ENCODE data around the gene SMIM1.
"Not testable (repeated sequence)": the region's sequence is repeated elsewhere in the genome, so short reads cannot be mapped to it uniquely, and the experiment has no call there.

SMIM1 gene

DNA sequence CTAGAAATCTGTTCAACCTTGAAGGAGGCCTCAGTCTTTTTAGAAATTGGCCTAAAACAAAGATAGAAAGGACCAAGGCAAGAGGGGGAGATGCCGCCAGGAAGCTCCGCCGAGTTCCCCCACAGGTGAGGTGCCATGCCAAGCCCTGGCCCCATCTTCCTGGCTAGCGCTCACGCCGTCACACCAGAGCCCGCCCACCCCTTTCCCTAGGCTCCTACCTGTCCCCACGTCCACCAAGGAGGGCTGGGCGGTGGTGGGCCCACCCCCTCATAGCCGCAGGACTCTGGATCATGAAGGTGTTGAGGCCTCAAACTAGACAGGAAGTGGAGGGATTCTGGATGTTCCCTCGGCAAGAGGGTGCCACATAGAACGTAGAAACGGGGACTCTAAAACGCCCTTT lies 35.8 kb upstream of the SMIM1 start:
- no peak for DNase-seq (ENCODE audit: low spot score)

DNA sequence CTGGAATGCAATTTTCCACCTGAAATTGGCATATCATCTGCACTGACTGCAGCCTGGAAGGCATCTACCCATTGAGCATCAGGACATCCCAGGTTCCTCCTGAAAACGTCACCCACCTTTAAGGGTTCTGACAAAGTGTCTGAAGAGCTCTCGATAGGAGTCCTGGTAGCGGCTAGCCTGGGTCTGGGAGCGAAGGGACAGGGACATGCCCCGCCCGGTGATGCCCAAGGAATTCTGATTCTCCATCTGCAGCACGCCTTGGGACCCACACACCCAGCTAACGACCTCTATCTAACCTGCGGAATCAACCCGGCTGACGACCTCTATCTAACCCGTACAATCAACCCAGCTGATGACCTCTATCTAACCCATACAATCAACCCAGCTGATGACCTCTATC lies 33.6 kb upstream of the SMIM1 start:
- no peak for DNase-seq (ENCODE audit: low spot score)

DNA sequence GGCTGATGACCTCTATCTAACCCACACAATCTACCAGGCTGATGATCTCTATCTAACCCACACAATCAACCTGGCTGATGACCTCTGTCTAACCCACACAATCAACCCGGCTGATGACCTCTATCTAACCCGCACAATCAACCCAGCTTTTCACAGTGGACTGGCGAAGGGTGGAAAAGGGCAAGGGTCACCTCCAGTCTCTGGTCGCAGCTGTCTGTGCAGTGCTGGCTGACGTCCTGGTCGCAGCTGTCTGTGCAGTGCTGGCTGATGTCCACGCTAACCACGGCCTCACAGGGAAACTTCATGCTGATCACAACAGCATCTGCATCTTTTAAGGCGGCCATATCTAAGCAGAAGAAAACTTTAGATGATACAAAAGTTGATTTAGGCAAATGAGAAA lies 32.5 kb upstream of the SMIM1 start:
- DNase-seq (ENCODE audit: low spot score): no peak

DNA sequence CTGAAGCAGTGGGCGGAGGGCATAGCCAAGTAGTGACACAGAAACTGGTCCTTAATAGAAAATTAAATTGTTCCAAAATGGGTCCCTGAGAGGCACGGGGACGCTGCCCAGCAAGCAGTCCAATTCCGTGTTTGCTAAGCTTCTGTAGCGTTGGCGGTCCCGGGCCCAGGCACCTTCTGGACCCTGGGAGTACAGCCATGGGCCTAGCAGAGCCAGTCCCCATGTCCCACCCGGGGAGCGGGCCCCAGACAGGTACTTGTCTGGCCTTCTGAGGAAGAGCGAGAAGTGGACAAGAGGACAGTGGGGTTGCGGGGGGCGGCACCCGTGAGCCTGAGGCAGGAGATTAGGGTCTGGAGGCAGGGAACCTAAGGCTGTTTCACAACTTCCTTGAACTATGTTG lies 31.8 kb upstream of the SMIM1 start:
- no peak for DNase-seq (ENCODE audit: low spot score)

DNA sequence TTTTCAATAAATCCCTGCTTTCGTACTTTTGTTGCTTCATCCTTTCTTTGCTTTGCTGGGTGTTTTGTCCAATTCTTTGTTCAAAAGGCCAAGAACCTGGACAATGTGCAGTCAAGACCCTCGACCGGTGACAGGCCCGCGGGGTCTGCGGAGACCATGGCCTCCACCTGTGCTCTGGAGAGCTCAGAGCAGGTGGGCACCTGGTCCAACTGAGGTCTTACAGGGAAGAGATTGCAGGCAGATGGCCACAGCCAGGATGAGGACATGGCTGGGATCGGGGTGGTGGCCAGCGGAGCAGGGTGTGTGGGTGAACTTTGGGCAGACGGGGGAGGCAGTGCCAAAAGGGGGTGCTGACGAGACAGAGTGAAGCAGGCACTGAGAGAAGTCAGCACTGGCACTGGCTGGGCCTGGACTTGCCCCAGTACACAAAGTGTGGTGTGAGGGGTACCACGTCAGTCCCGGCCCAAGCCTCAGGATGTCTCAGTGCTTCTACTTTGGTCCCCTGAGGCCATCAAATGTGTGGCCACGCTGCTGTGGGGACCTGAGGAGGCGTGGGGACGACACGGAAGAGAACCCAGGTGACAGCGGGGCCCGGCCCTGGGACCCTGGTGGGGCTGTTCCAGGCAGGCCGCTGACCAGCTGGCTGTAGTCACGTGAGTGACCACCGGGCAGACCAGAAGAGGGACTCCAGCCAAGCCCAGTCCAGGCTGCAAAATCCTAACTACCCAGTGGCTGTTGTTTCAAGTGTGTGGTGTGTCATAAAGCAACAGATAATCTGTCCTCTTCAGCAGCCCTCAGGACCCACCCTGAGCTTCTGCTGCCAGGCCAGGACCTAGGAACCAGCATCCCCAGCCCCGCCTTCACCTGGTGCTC lies 30.7 kb upstream of the SMIM1 start:
- DNase-seq (ENCODE audit: low spot score): no peak

DNA sequence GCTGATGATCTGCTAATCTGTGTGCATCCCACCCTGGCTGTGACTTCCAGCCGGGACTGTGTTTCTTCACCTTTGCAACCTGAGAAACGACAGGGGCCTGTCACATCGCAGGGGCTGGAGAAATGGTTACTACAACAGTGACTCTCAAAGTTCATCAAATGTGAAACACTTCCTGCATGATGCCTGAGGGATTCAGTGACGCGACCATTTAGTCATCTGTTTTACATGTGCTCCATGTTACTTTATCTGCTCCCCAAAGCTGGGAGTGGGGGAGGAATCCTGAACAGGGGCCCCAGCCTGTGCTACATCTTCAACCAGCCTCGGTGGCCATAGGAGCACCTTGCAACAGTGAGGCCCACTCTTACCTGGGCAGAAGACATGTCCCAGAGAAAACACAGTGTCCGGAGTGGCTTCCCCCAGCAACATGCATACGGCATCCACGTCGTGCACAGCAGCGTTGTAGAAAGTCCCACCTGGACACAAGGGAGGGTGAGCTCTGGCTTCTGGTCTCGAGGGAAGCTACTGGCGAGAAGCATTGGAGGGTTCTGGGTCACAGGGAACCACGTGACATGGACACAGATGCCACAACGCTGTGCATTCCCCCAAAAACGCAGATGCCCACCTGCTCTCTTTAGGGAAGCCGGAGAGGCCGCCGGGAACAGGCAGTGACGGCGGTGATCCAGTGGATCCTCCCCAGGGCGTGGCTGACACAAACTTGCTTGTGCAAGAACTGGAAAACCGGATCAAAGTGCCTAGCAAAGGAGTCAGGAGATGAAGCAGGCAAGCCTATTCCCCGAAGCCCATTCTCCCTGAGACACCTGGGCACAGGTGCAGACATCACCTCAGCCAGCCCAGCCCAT lies 29.9 kb upstream of the SMIM1 start:
- no peak for DNase-seq (ENCODE audit: low spot score)

DNA sequence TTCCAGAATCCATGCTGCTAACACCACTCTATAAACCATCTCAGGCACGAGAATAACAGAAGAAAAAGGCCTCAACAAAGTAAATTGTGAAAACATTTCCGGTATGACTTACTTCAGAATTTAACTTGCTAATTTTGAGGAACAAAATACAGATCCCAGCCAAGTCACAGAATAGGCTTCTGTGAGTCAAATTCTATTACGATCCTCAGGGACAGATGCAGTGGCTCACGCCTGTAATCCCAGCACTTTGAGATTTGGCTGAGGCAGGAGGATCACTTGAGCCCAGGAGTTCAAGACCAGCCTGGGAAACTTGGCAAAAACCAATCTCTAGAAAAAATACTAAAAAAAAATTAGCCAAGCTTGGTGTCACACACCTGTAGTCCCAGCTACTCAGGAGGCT lies 29.1 kb upstream of the SMIM1 start:
- DNase-seq (ENCODE audit: low spot score): no peak

DNA sequence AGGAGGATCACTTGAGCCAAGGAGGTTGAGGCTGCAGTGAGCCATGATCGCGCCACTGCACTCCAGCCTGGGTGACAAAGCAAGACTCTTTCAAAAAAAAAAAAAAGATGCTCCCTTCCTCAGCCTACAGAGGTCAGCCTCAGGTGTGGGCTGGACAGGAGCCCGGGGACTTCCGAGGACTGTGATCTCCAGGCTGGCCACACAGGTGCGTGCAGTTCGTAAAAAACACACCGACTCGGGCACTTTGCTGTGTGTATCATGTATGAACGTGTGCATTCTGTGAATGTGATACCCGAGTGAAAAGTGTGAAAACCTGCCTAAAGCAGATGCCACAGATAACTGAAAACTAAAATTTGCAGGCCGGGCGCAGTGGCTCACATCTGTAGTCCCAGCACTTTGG lies 28.7 kb upstream of the SMIM1 start:
- DNase-seq (ENCODE audit: low spot score): no peak

DNA sequence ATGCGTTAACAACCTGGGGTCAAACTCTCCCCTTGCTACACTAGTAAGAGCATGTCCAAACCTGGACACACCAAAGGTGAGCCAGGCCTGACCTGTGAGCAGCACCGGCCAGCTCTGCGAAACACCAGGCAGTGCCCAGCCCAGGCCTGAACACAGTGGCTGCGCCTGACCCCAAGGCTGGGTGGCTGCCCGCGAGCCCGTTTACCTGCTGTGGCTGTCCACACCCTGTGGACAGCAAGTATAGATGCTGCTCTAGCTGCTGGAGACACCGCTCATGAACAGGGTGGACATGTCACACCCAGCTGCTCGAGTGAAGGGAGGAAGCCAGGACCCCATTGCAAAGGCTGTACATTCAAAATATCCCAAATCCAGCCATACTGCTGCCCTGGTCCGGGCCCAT lies 27.9 kb upstream of the SMIM1 start:
- DNase-seq (ENCODE audit: low spot score): no peak

DNA sequence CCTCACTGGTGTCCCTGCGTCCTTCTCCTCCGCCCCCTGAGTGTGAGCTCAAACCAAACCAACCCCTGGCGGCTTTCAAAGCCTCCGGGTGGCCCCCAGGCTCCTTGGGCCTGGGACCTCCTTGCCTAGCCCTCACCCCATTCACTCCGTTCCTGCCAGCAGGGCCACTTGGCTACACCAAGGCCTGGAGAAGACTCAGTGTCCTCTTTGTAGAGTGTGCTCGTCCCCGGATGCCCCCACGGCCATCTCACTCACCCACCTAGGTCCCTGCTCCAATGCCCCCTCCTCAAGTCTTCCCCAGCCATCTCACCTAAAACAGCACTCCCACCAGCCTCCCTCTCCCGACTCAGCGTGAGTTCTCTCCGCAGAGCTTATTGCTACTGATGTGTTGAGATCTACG lies 27.5 kb upstream of the SMIM1 start:
- DNase-seq (ENCODE audit: low spot score): no peak

DNA sequence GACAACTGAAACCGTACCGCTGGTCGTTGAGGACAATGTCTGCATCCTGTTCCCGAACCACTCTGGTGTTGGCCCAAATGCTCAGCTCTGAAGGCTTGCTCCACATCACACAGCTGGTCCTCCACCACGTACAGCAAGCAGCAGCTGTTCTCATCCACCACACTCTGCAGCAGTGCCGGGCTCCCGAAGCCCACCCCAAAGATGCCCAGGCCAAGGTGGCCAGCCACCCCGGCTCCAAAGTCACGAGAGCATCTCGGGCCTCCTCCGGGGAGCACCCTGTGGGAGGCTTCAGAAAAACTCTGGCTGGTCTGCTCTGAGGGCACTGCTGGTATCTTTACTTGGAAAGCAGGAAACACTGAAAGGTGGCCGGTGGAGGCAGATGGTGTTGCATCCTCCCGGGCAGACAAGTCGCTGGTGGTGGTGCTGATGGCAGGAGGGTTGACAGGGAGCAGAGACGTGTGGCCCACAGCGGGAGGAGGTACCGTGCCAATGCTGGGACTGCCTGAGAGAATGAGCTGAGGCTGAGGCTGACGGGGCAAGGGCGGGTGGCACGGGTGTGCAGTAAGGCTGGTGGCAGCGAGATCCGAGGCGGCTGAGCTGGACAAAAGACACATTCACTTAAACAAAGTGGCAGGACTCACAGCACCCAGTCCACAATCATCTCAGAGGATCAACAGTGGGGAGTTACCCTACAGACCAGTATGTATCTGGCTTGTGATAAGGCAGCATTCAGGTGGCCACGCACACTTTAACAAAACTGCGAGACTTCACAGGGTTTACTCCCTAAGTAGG lies 26.8 kb upstream of the SMIM1 start:
- no peak for DNase-seq (ENCODE audit: low spot score)

DNA sequence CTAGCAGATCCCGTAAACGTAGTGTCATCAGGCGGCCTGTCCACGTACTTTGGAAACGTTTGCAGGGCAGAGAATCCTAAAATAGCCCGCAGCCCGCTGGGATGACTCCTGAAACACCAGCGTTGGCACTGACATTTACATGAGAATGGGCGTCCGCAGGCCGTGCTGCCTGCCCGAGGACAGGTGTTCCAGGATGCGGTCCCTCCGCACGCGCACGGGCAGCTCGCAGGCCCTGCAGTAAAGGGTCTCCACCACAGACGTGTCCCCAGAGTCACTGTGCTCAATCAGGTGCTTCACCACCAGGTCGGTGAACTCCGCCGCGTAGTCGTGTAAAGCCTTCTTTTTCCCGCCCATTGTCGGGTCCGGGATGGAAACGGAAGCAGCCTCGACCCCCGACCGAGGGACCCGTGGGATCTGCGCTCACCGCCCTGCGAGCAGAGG lies 26.1 kb upstream of the SMIM1 start:
- no peak for DNase-seq (ENCODE audit: low spot score)

DNA sequence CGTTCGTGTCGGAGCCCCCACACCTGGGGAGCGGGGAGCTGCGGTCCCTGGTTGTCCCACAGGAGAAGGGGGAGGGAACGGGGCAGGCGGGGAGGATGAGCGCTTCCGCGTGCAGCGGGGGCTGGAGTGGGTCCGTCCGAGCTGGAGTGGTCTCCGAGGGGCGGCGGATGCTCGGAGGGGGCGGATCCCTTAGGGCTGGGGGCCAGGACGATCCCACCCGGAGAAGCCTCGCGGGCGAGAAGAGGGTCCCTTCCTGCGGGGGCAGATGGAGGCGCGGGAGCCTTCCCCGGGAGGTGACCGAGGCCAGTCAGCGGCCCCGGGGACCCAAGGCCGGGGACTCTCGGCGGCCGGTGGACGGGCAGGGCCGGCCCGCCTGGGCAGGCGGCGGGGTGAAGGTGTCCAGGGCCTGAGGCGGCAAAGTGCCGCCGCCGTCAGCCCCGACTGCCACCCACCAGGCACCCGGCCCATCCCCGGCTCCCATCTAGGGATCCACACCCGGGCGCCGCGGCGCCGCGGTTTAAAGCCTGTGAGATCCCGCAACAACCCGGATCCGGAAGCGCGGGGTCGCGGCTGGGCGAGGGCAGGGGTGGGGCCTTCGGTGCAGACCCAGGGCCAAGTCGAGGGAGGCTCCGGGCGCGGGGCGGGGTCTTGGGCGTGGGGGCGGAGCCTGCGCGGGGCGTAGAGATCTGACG lies 25.6 kb upstream of the SMIM1 start:
- DNase-seq (ENCODE audit: low spot score): peak; percentile 98

DNA sequence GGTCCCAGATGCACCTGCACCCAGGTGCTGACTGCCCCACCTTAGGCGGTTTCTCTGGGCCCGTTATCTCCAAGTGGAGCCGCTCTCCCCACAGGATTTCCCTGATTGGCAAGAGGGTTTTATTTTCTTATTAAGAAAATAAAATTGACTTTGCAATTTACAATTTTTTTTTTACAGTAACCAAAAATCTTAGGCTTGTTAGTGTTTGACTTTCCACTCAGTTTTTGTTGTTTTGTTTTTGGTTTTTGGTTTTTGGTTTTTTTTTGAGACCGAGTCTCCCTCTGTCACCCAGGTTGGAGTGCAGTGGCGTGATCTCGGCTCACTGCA lies 25.1 kb upstream of the SMIM1 start:
- DNase-seq (ENCODE audit: low spot score): no peak

DNA sequence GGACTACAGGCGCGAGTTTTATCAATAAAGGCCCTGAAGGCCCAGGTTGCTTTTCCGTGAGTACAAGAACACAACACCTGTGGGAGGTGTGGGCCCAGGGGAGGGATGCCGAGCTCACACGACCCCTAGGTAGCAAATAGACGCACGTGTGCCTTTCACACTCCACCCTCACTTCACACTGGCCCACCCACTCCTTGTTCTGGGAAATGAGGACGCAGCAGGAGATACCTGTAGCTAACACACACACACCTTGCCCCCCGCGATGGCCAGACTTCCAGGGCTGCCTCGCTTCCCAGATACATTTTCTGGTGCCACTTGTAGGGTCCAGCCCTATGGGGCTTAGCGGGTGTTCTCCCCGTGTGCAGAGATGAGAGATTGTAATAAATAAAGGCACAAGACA lies 24.6 kb upstream of the SMIM1 start:
- no peak for DNase-seq (ENCODE audit: low spot score)

DNA sequence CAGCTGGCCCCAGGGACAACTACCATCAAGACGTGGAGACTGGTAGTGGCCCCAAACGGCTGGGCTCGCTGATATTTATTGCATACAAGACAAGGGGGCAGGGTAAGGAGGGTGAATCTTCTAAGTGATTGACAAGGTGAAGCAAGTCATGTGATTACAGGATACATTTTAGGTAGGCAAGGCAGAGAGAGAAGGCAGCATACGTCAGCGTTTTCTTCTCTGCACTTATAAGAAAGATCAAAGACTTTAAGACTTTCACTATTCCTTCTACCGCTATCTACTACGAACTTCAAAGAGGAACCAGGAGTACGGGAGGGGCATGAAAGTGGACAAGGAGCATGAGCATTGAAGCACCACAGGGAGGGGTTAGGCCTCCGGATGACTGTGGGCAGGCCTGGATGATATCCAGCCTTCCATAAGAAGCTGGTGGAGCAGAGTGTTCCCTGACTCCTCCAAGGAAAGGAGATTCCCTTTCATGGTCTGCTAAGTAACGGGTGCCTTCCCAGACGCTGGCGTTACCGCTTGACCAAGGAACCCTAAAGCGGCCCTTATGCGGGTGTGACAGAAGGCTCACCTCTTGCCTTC lies 24.1 kb upstream of the SMIM1 start:
- not testable (repeated sequence) for DNase-seq (ENCODE audit: low spot score)

DNA sequence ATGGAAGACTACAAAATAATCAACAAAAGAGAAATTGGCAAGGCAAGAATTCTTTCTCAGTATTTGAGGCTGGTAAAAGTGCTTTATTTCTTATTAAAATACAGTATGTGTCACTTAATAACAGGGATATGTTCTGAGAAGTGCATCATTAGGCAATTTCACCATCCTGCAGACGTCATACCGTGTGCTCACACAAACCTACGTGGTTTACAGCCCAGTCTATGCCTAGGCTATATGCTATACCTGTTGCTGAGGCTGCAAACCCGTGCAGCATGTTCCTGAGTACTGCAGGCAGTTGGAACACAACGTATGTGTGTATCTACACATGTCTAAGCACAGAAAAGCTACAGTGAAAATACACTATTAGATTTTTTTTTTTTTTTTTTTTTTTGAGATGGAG lies 23.0 kb upstream of the SMIM1 start:
- no peak for DNase-seq (ENCODE audit: low spot score)

DNA sequence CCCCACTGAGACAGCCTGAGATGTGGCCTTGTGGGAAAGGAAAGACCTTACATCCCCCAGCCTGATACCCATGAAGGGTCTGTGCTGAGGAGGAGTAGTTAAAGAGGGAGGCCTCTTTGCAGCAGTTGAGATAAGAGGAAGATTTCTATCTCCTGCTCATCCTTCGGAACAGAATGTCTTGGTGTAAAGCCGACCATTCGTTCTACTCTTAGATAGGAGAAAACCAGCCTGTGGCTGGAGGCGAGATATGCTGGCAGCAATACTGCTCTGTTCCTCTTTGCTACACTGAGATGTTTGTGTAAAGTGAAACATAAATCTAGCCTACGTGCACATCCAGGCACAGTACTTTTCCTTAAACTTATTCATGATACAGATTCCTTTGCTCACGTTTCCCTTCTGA lies 21.8 kb upstream of the SMIM1 start:
- no peak for DNase-seq (ENCODE audit: low spot score)

DNA sequence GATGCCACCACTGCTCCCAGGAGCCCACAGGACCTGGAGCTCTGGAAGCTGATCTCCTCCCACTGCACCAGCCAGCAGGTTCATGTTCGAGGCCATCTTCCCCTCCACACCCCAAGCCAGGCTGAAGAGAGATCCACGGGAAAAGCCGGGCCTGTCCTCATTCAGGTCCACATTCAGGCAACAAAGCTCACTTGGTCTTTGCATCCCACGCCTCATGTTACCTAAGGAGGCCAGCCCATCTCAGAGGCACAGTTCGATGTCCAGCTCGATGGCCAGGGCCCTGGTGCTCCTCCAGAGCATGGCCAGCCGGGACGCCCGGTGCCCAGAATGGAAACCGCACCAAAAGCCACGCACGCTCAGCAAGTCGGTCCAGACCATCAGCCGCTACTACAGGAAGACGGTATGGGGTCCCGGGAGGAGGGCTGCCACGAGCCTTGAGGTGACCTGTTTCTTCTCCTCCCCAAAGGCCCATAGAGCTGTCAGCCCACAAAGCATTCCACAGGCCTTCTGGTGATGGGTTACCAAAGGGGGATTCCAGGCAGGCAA lies 20.1 kb upstream of the SMIM1 start, which contains the start of gene CCDC27:
Gene CCDC27 (plus strand): TSS at position 51 of the 546 bp plus-strand sequence. CDS start 32 bp downstream, at position 83.
- no peak for DNase-seq (ENCODE audit: low spot score)

DNA sequence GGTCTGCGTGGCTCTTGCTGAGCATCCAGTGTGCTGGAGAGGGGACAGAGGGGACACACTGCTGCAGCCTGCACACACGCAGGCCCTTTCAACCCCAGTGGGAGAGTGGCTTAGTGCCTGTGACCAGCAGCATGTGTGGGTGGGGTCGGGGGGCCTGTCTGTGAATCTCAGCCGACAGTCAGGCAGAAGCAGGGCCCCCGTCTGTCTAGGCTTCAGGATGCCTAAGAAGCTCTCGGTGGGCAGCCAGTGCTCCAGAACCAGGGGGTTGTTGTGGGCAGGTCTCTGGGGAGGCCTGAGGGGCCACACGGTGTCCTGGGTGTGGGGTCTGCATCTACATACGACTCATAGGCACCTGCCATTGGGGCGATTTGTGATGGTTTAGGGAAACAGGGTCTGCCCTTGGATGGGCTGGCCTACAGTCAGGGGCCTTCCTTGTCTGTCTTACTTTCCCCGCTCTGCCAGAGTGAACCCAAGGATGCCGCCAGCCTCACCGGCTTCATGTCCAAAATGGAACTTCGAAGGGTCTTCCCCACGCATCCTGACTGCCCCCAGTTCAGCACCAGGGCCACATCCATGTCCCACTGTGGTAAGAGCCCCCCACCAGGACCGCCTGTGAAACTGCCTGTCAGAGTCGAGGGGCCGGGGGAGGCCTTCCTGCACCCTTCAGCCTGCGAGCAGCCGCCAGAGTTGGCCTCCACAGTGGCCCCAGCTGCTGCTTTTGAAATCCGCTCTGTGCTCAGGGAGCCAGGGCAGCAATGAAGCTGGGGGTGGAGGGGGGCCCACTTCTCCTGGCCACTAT lies 18.7 kb upstream of the SMIM1 start:
- DNase-seq (ENCODE audit: low spot score): no peak
